D721Med (cell line): ENCODE measurements around the gene TROAP.

ENCODE experiments used
- DNase-seq: peaks from one replicate; pipeline ENCODE4 v3.0.0; 2011; ENCODE audit warnings: low spot score; ENCODE audit not compliant: insufficient read length
- FAIRE-seq: peaks from 2 replicates; lab custom pipeline; 2011; peaks lifted over from hg19 to GRCh38; lab: Jason Lieb, UNC
- CTCF ChIP-seq: IDR thresholded peaks from 2 replicates; pipeline ENCODE4 v1.5.1; 2012; ENCODE audit warnings: mild to moderate bottlenecking, control low read depth; ENCODE audit not compliant: insufficient read depth; ENCODE audit errors: missing control alignments

TROAP gene

DNA sequence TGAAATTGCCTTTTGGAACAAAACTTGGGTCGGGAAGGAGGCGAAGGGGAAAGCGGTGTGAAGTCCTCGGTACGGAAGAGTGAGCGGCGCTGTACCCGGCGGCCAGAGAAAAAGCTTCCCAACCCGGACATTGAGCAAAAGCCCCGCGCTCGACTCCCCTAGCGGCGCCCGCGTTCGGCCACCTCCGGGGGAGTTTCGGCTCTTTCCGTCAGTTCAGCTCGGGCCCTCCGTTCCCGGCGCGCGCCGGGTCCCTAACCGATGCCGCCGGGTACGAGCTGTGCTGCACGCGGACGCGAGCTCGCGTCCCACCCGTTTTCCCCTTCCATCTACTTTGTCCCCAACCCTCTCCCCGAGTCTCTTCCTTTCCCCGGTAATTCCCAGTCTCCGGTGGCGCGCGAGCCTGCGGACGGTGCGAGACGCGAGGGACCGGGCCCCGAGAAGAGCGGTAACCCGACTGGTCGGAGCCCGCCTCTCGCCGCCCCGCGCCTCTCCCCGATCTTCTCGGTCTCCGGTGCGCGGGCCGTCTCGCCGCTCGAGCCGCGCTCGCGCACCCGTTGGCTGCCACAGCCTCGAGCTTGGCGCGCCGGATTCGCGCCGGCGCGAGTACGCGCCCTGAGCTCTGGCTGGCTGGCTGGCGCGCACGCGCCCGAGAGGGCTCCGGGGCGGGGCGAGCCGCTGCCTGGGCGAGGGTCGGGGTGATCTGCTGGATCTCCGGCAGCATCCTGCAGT lies 43.8 kb downstream of the TROAP start:
- TF ChIP-seq CTCF: no peak
- DNase-seq: peak; percentile 82
- no peak for FAIRE-seq

DNA sequence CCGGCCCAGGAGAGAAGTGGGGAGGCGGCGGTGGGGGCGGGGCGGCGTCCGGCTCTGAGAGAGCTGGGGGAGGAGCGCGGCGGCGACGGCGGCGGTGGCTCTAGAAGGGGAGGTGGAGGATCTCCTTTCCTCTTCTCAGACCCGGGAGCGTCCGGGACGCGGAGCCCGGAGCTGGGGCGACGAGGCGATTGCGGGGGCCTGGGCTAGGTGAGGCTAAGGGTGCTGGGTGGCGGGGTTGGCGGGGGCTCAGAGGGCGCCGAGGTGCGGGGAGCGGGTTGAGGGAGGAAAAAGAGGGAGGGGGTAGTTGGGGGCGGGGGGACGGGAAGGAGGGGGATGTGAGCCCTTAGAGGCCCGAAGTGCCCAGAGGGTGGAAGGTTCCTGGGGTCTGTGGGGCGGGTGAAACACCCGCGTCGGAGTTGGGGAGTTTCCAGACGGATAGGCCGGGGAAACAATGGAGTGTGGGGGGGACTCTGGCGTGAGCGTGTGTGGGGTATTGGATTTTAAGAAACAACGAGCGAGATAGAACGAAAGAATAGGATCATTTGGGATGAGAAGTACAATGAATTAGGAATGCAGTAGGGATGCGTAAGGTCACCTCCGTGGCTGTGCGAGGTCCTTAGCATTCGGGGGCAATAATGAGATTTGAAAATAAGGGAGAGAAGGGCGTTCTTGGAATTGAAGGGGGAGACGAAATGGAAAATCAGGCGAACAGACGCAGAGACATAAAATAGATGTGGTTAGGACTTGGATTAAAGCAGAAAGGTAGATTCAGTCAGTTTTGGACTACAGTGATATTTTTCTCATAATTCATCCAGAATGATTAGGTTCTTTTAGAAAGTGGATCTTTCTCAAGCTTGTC lies 44.6 kb downstream of the TROAP start, which contains the start of gene SPATS2:
SPATS2 (plus strand) TSS at position 82 of the 859 bp plus-strand sequence. CDS start 93,551 bp downstream, outside the sequence.
- FAIRE-seq: no peak
- no peak for DNase-seq
- no peak for TF ChIP-seq CTCF

GRCh38 chr12:49368240-49368600 lies 45.2 kb downstream of the TROAP start:
- FAIRE-seq: no peak
- no peak for DNase-seq
- TF ChIP-seq CTCF: no peak

GRCh38 chr12:49369411-49370145 lies 46.5 kb downstream of the TROAP start:
- DNase-seq: no peak
- FAIRE-seq: no peak
- TF ChIP-seq CTCF: no peak

GRCh38 chr12:49370539-49370938 lies 47.5 kb downstream of the TROAP start:
- TF ChIP-seq CTCF: no peak
- FAIRE-seq (no peak), DNase-seq (no peak)

DNA sequence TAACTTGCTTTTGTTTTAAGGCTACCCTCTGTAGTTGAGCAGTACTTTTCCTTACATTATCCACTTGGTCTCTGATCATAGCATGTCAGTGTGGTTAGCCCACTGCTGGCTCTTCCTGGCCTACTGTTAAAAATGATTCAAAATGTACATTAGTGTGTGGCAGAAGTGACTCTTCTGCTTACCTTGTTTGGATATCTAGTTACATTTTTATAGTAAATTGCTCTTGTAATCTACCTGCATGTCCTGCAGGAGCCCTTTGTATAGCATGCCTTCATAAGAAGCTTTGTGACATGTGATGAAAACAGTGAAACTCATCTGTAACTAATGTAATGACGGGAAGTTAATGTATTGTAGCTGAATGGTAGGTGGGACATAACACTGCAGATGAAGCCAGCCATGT lies 52.4 kb downstream of the TROAP start:
- DNase-seq: no peak
- FAIRE-seq: no peak
- TF ChIP-seq CTCF: no peak
